ENCODE data around the gene KDM2A. TPM values are rescaled to one million over a fixed set of nuclear protein-coding genes. Genes with fewer than 3 reads are reported as not detected.

Gene KDM2A
- total RNA-seq, 2 experiments from 2014 or later = 87.1 to 95.9 TPM

Other genes with a start within 250 kb of the KDM2A start
- gene PC, start 160.9 kb upstream of the KDM2A start, total RNA-seq = 1 to 10 TPM; 5.1 to 7.4 TPM
- gene C11orf86, start 144.0 kb upstream of the KDM2A start, total RNA-seq = not detected
- gene SYT12, start 96.1 kb upstream of the KDM2A start, total RNA-seq = not detected
- under 1 TPM; 0.20 to 0.33 TPM for gene RHOD, start 62.4 kb upstream of the KDM2A start, total RNA-seq
- gene GRK2, start 147.2 kb downstream of the KDM2A start, total RNA-seq = 100 to 1,000 TPM; 333 to 338 TPM
- 100 to 1,000 TPM; 157 to 163 TPM for gene ANKRD13D, start 170.0 kb downstream of the KDM2A start, total RNA-seq
- gene SSH3, start 184.3 kb downstream of the KDM2A start, total RNA-seq = 10 to 100 TPM; 15.4 to 19.0 TPM
- 10 to 100 TPM; 74.0 to 74.1 TPM for gene POLD4, start 234.3 kb downstream of the KDM2A start, total RNA-seq

Measured in activated CD4-positive, alpha-beta memory T cell treated with anti-CD3 and anti-CD28 coated beads, Interleukin-2, amount 10 ng/mL, durations not matched to agents 7 days and 5 days (primary cell).